ENCODE data around the gene C16orf89.
"Not testable (repeated sequence)": the region's sequence is repeated elsewhere in the genome, so short reads cannot be mapped to it uniquely, and the experiment has no call there.

The C16orf89 gene

DNA sequence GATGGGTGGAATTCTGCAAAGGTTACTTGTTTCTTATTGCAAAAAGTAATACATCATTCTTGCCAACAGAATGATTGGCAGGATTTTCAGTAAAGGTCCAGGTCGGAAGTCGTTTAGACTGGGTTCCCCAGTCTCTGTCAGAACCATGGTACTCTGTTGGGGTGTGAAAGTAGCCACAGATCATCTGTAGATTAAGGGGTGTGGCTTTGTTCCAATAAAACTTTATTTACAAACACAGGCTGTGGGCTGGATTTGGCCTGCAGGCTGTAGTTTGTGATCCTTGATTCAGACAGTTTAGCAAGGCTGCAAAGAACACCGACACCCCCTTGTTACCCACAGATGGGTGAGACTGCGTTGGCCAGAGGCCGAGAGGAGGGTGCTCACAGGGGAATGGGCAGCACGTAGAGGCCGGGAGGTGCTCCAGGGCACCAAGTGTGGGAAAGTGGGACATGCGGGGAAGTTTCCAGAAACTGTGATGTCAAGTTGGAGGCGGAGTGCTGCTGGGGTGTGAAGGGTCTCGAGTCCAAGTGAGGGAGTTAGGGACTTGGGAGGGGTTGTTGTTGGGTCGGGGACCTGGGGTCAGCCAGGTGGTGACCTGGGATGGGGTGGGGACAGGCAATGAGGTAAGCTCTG, 18.5 kb upstream of the C16orf89 start:
- not testable (repeated sequence) for DNase-seq

GRCh38 chr16:5083646-5084045, 17.9 kb upstream of the C16orf89 start:
- DNase-seq, result not testable (repeated sequence)

GRCh38 chr16:5080996-5081395, 15.2 kb upstream of the C16orf89 start:
- DNase-seq, result not testable (repeated sequence)

GRCh38 chr16:5080461-5080860, 14.7 kb upstream of the C16orf89 start:
- DNase-seq, result not testable (repeated sequence)

GRCh38 chr16:5078626-5079025, 12.9 kb upstream of the C16orf89 start:
- no peak for DNase-seq

DNA sequence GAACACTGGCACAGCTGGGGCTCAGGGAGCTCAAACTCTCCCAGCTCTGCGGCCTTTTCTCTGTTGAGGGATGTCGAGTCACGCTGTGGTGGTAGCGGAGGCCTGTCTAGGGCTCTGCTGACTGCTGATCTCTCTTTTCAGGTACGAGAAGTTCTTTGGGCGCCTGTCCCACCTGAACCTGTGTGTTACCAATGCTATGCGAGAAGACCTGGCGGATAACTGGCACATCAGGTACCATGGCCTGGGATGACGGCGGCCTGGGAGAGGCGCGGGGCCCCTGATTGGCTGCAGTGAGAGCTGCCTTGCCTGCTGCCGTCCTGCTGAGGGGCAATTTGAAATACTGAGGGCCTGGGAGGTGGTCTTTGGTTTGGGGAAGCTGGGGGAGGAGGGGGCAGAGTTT, 11.5 kb upstream of the C16orf89 start:
- no peak for DNase-seq

- DNase-seq, result no peak
Observed at GRCh38 chr16:5075637-5076036, 9.9 kb upstream of the C16orf89 start.

- not testable (repeated sequence) for DNase-seq
Observed at GRCh38 chr16:5073771-5074170, 8.0 kb upstream of the C16orf89 start.

GRCh38 chr16:5073279-5073629, 7.5 kb upstream of the C16orf89 start:
- no peak for DNase-seq

DNA sequence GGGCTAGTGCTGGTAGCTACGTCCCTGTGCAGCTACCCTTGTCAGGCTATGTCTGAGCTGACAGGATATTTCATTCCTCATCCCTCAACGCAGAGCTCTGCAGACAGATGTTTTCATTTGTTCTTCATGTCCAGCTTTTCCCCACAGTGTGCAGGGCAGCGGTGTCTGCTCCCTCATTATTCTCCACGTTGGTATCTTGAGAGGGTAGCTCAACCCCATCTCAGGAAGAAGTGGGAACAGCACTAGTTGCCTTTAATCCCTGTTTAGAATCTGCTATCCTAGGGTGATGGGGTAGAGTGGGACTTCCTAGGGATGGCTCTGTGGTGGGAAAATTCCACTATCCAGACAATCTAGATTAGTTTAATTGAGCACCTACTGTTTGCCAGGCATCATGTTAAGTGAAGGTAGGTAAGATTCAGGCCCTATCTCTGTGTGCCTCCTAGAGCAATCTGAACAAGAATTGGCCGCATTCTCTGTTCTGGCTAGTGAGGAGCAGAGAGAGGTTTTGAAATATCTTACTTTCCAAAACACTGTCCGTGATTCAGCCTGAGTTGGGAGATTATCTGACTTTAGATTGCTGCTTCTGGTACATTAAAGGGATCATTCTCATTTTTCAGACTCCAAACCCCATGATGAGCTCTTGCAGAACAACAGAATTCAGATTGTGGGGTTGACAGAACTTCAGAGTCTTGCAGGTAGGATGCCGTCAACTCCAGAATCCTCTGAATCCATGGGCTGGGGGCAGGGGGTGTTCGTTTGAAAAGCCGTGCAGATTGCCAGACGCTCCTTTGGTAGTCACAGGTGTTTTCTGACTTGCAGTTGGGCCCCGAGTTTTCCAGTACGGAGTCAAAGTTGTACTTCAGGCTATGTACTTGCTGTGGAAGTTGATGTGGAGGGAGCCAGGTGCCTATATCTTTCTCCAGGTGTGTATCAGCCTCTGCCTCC, 6.8 kb upstream of the C16orf89 start:
- DNase-seq, result no peak

GRCh38 chr16:5071681-5072333, 6.1 kb upstream of the C16orf89 start, which contains the start of gene ALG1:
TSS of gene ALG1 (plus strand) at chr16:5071843. CDS start at chr16:5071850, 7 bp downstream.
- peak; percentile 93 for DNase-seq

DNA sequence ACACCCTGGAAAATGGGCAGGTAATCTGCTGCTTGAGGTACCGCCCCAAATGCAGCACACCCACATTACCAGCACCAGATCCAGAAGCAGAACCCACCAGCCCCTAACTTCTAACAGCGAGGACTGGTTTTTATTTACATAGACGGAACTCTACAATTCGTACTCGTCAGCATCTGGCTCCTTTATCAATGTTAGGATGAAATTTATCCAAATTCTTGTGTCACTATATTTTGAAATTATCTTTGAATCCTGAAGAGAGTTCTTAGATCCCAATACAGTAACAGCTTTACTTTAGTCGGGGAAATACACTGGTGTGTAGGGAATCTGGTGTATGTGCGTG, 5.6 kb upstream of the C16orf89 start:
- DNase-seq, result no peak

DNA sequence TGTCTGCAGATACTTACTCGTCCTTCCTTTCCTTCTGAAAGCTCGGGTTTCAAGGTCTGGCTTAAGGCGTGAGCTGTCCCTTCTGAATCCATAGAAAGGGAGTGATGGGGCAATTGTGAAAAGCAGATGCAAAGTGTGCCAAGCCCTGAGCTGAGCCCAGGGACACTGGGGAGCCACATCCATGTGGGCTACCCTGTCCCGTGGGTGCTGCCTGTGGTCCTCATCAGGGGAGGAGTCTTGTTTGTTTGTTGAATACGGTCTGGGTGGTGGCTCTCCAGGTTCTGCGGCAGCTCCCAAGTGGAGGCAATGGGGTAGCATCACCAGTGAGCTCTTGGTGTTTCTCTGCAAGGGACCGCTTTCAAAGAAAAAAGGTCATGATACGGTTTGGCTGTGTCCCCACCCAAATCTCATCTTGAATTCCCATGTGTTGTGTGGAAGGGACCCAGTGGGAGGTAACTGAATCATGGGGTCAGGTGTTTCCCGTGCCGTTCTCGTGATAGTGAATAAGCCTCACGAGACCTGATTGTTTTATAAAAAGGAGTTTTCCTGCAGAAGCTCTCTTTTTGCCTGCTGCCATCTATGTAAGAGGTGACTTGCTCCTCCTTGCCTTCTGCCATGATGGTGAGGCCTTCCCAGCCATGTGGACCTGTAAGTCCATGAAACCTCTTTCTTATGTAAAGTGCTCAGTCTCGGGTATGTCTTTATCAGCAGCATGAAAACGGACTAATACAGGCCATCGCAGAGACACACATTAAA, 4.9 kb upstream of the C16orf89 start:
- no peak for DNase-seq

GRCh38 chr16:5069854-5070253, 4.1 kb upstream of the C16orf89 start:
- DNase-seq, result no peak

DNA sequence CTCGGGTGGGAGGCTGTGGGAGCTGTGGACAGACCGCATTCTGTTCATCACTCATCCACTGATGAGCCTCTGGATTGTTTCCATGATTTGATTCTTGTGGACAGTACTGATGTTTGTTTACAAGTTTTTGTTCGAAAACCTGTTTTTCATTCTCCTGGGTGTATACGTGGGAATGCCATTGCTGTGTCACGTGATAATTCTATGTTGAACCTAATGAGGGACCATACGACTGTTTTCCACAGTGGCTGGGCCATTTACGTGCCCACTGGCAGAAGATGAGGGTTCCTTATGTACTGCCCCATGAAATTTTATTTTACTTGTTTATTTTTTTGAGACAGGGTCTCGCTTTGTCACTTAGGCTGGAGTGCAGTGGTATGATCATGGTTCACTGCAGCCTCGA, 3.3 kb upstream of the C16orf89 start:
- no peak for DNase-seq

DNA sequence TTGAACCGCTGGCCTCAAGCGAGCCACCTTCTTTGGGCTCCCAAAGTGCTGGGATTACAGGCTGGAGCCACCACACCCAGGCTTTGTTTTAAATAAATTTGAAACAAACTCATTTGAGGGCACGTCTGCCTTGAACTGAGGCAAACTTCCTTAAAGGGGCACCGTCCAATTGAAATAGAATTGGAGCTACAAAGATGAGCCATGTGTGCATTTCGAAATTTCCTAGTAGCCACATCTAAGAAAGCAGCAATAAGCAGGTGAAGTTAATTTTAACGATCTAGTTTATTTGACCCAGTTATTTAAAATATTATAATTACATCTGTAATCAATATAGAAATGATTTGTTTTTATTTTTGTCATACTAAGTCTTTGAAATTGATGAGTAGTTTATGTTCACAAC, 755 bp upstream of the C16orf89 start:
- no peak for DNase-seq

GRCh38 chr16:5065326-5065725, 430 bp downstream of the C16orf89 start:
- no peak for DNase-seq

DNA sequence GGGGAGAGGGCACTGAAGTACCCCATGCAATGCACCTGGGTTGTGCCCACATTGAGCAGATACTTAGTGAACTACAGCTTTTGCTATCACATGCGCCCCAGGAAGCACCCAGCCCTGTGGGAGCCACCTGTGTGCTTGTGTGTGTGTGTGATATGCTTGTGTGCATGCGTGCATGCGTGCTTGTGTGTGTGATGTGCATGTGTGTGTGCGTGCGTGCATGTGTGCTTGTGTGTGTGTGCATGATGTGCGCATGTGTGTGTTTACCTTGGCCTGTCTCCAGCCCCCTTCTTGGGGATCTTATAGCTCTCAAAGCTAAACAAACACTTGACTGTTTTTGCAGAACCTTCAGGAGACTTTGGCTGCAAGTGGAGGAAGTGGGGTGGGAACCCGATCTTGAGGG, 841 bp downstream of the C16orf89 start:
- no peak for DNase-seq

DNA sequence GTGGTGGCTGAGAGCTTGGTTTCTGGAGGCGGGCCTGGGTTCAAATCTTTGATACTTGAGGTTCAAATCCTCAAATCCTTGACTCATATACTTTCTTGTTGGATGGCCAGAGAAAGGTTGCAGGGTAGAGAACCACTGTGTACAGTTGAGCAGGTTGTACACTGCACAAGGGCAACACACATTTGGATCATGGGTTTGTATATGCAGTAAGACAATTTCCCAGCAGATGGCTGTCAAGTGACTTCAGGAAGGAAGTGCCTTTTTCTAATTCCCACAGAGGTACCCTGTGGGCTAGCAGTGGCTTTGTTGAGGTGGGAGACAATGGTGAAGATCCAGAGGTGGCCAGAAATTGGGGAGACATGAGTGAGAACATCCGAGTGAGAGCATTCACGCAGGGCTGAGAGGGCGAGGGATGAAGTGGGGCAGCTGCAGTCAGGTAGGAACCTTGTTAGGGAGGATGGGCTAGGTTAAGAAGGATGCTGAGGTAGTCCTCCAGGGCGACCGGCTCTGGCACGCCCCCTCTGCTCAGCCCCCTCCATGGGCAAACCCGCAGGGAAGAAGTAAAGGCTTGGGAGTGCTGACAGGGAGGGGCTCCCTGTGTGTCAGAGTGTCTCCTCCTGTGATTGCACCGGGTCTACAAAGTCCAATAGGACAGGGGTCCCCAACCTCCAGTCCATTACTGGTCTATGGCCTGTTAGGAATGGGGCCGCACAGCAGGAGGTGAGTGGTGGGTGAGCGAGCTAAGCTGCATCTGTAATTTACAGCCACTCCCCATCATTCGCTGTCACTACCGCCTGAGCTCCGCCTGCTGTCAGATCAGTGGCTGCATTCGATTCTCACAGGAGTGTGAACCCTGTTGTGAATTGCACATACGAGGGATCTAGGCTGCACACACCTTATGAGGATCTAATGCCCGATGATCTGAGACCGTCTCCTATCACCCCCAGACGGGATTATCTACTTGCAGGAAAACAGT, 2.7 kb downstream of the C16orf89 start:
- no peak for DNase-seq

- no peak for DNase-seq
Observed at GRCh38 chr16:5062051-5062450, 3.7 kb downstream of the C16orf89 start.

- DNase-seq, result no peak
Observed at GRCh38 chr16:5060073-5060641, 5.6 kb downstream of the C16orf89 start.

Measured in activated CD4-positive, alpha-beta T cell treated with anti-CD3 and anti-CD28 coated beads, Interleukin-2, Interleukin-6, amounts not matched to agents 100 ng/mL and 50 ng/mL, durations not matched to agents 16 hours and 8 hours (primary cell).